H1 (cell line): ENCODE results near the gene CACNA2D4.

Source experiments
- EP300 ChIP-seq, 2 experiments: IDR thresholded peaks; 1 replicate in 1 of 2; 2 replicates in 1 of 2; pipeline ENCODE4 v1.6.1; 2011 to 2012; ENCODE audit warnings: low read depth in 2 of 2, low read length in 2 of 2, mild to moderate bottlenecking in 2 of 2, borderline replicate concordance in 1 of 2, inconsistent platforms in 1 of 2, moderate library complexity in 1 of 2
- RAD21 ChIP-seq, 2 experiments: IDR thresholded peaks in 1 of 2; conservative IDR thresholded peaks in 1 of 2; 2 replicates each; pipeline ENCODE4 v1.6.1; 2011; ENCODE audit warnings: low read depth in 2 of 2, low read length in 2 of 2, improper control_type of control experiment in 1 of 2, inconsistent platforms in 1 of 2, mild to moderate bottlenecking in 1 of 2, moderate library complexity in 1 of 2
- TF ChIP-seq, protein P1 (sequence below): IDR thresholded peaks from 2 replicates; pipeline ENCODE4 v1.6.1; 2011; ENCODE audit warnings: low read length, improper control_type of control experiment
- TF ChIP-seq, protein P2 (sequence below), 3 experiments: IDR thresholded peaks; 1 replicate in 2 of 3; 2 replicates in 1 of 3; pipeline versions ENCODE4 v1.5.1 to v1.6.1; 2011; ENCODE audit warnings: low read length in 3 of 3, mild to moderate bottlenecking in 3 of 3, inconsistent platforms in 2 of 3, low read depth in 1 of 3, moderate library complexity in 1 of 3; ENCODE audit not compliant: insufficient read depth in 1 of 3; ENCODE audit errors: control extremely low read depth in 1 of 3

DNA sequence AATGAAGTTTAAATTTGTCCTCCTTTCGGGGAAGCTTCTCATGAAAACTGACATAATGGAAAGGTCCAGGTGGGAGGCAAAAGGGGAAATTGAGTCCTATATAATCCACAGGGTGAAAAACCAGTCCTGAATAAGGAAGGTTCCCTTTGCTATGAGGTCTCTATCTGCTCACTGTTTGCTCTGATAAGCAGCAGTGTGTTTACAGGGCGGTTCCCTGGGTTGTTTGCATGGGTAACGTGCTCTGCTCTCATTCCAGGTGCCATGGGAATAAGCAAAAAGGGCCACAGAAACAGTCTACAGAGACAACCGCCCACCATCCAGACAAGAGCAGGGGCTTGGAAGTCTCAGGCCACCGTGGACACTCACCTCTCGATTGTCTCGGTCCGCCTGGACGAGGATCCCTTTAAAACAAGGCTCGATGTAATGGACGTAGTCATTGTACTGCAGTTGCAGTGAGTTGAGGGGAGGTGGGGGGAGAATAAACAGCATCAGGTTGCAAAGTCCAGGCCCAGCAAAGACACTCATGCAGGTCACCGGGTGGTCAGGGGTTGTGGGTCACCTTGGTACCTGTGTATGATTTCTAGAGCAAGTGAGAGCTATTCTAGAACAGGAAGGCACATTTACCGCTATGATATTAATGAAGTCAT, 32.7 kb downstream of the CACNA2D4 start:
- TF ChIP-seq, protein P1, sequence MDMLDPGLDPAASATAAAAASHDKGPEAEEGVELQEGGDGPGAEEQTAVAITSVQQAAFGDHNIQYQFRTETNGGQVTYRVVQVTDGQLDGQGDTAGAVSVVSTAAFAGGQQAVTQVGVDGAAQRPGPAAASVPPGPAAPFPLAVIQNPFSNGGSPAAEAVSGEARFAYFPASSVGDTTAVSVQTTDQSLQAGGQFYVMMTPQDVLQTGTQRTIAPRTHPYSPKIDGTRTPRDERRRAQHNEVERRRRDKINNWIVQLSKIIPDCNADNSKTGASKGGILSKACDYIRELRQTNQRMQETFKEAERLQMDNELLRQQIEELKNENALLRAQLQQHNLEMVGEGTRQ = no peak
- no peak for TF ChIP-seq RAD21 (IDR thresholded peaks at IDR 0.05 in 1 of 2, conservative IDR thresholded peaks at IDR 0.05 in 1 of 2; ENCODE audit: low read depth in 2 of 2, low read length in 2 of 2)
- TF ChIP-seq, protein P2, sequence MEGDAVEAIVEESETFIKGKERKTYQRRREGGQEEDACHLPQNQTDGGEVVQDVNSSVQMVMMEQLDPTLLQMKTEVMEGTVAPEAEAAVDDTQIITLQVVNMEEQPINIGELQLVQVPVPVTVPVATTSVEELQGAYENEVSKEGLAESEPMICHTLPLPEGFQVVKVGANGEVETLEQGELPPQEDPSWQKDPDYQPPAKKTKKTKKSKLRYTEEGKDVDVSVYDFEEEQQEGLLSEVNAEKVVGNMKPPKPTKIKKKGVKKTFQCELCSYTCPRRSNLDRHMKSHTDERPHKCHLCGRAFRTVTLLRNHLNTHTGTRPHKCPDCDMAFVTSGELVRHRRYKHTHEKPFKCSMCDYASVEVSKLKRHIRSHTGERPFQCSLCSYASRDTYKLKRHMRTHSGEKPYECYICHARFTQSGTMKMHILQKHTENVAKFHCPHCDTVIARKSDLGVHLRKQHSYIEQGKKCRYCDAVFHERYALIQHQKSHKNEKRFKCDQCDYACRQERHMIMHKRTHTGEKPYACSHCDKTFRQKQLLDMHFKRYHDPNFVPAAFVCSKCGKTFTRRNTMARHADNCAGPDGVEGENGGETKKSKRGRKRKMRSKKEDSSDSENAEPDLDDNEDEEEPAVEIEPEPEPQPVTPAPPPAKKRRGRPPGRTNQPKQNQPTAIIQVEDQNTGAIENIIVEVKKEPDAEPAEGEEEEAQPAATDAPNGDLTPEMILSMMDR (IDR thresholded peaks at IDR 0.05; ENCODE audit: control extremely low read depth in 1 of 3, insufficient read depth in 1 of 3, low read depth in 1 of 3, low read length in 3 of 3) = no peak
- TF ChIP-seq EP300 (IDR thresholded peaks at IDR 0.05; ENCODE audit: borderline replicate concordance in 1 of 2, low read depth in 2 of 2, low read length in 2 of 2) = no peak
